ENCODE data around the gene TULP4. TPM values are rescaled to one million over a fixed set of nuclear protein-coding genes. Genes with fewer than 3 reads are reported as not detected.

Gene TULP4
- total and polyA plus RNA-seq, 2 of the 8 experiments (the other 6 are each of a cell fraction or from before 2014, with no cell fraction given): 7.7 to 51.6 TPM

- no peak overlapping the region for H4K91ac ChIP-seq (replicated peaks; ENCODE audit: insufficient read length, low read length)
- H3K9ac ChIP-seq (replicated peaks in 1 of 4; ENCODE audit: extremely low read depth in 1 of 4, low read depth in 3 of 4, low read length in 3 of 4): no peak overlapping the region
- H4K5ac ChIP-seq (ENCODE audit: insufficient read length, low read depth, low read length): no peak overlapping the region
- H2BK15ac ChIP-seq (ENCODE audit: low read length): 0 out of 2 replicates have a peak overlapping the region, but pooled peaks have one; percentile 29
- ChIA-PET CTCF (ENCODE audit: partially characterized antibody) (interaction anchor here (1.3 to 1.7 kb wide), 2 partner anchors 25 to 58 kb away, joined by 3 to 4 read pairs; no protein-coding TSS in a partner anchor), POLR2A (ENCODE audit: partially characterized antibody) (no interaction called here)
- H3K4me2 ChIP-seq (ENCODE audit: insufficient read depth in 1 of 2, low read depth in 2 of 2, low read length in 2 of 2): peak overlapping the region; percentile 32 to 73; a peak in 1 of 4 replicates
- H3K56ac ChIP-seq (replicated peaks; ENCODE audit: insufficient read length, low read depth, low read length): no peak overlapping the region
- H2BK12ac ChIP-seq (ENCODE audit: low read depth, low read length): 0 out of 2 replicates have a peak overlapping the region, but pooled peaks have one; percentile 43
- H3K23ac ChIP-seq (ENCODE audit: insufficient read length): no peak overlapping the region
- peak overlapping the region in 2 of 4 experiments; percentile 37 to 58; a peak in 1 of 8 replicates for H3K4me3 ChIP-seq (ENCODE audit: extremely low read depth in 1 of 4, insufficient read depth in 2 of 4, low read depth in 3 of 4, low read length in 4 of 4)
- H2BK5ac ChIP-seq (ENCODE audit: low read depth, low read length): no peak overlapping the region
- H3K79me1 ChIP-seq (ENCODE audit: low read depth, low read length): no peaks in the 10 kb centered on the region
- H3K14ac ChIP-seq (ENCODE audit: insufficient read length): no peak overlapping the region
- FAIRE-seq: no peak
- peaks cover 0 to 5% (median 4%) of the 10 kb centered on the region in 4 experiments; a peak in 4 of 7 replicates for H3K4me1 ChIP-seq (replicated peaks in 1 of 4; ENCODE audit: control insufficient read depth in 3 of 4, insufficient read depth in 4 of 4, low read length in 3 of 4)
- no peak overlapping the region for H2BK120ac ChIP-seq (replicated peaks; ENCODE audit: low read depth, low read length)
- no peaks in the 10 kb centered on the region for H3K79me2 ChIP-seq (ENCODE audit: control insufficient read depth in 1 of 2, insufficient read depth in 2 of 2, low read length in 2 of 2)
- H3K9me3 ChIP-seq (ENCODE audit: insufficient read depth in 2 of 2, low read depth in 1 of 2, low read length in 1 of 2): no peaks in the 10 kb centered on the region
- DNase-seq (ENCODE audit: low read depth in 1 of 2, low spot score in 2 of 2): no peak
- H3K27ac ChIP-seq (ENCODE audit: low read depth, low read length): no peak overlapping the region
- no peaks in the 10 kb centered on the region for H3K27me3 ChIP-seq (replicated peaks in 1 of 4; ENCODE audit: control insufficient read depth in 3 of 4, extremely low read depth in 1 of 4, insufficient read depth in 3 of 4, low read length in 3 of 4)
- H3K18ac ChIP-seq (ENCODE audit: extremely low read depth, low read length): no peak overlapping the region; the same call in 1 of the 2 replicates
- H4K8ac ChIP-seq (ENCODE audit: extremely low read depth, insufficient read depth, low read length): no peak overlapping the region
- no peaks in the 10 kb centered on the region for H3K36me3 ChIP-seq (ENCODE audit: control insufficient read depth in 2 of 4, insufficient read depth in 4 of 4, low read length in 3 of 4)
- H4K20me1 ChIP-seq (replicated peaks in 1 of 2; ENCODE audit: control insufficient read depth in 1 of 2, insufficient read depth in 2 of 2, low read length in 2 of 2): no peaks in the 10 kb centered on the region
- TF ChIP-seq NANOG (IDR thresholded peaks at IDR 0.05; ENCODE audit: insufficient read depth, low read depth, low read length, poor library complexity, severe bottlenecking): no peak
- TF ChIP-seq TAF1 (IDR thresholded peaks at IDR 0.05; ENCODE audit: low read depth, low read length): no peak
- no peak for TF ChIP-seq SP1 (IDR thresholded peaks at IDR 0.05; ENCODE audit: low read depth, low read length)
- TF ChIP-seq ATF3 (IDR thresholded peaks at IDR 0.05; ENCODE audit: insufficient read depth, low read depth, low read length): no peak
- TF ChIP-seq SP2 (IDR thresholded peaks at IDR 0.05; ENCODE audit: low read length): no peak
- no peak for TF ChIP-seq POLR2A (IDR thresholded peaks at IDR 0.05; ENCODE audit: control extremely low read depth in 1 of 2, low read depth in 2 of 2, low read length in 2 of 2)
- TF ChIP-seq POLR2AphosphoS5 (IDR thresholded peaks at IDR 0.05; ENCODE audit: low read depth, low read length): no peak
- TF ChIP-seq TBP (IDR thresholded peaks at IDR 0.05; ENCODE audit: low read depth, low read length): no peak
- no peak for TF ChIP-seq EGR1 (IDR thresholded peaks at IDR 0.05; ENCODE audit: borderline replicate concordance, low read depth, low read length)
- TF ChIP-seq CBX5 (IDR thresholded peaks at IDR 0.05; ENCODE audit: low read depth, low read length): no peak
- TF ChIP-seq POU5F1 (IDR thresholded peaks at IDR 0.05; ENCODE audit: low read depth, low read length): no peak
- TF ChIP-seq SRF (IDR thresholded peaks at IDR 0.05; ENCODE audit: low read depth, low read length): no peak
- no peak for TF ChIP-seq RFX5 (IDR thresholded peaks at IDR 0.05; ENCODE audit: borderline replicate concordance, low read depth, low read length)
- no peak for TF ChIP-seq EZH2 (IDR thresholded peaks at IDR 0.05; ENCODE audit: low read depth, low read length, severe bottlenecking)
- no peak overlapping the region for H2AK5ac ChIP-seq (ENCODE audit: low read depth, low read length)
- H2AFZ ChIP-seq (ENCODE audit: low read length): no peak overlapping the region
- 93% methylated on average over 5 of the region's 5 CpGs; no CpG with 5 or more reads in 1 of the 2 experiments for WGBS, 2 experiments (ENCODE audit: extremely low coverage in 1 of 2, insufficient coverage in 1 of 2, insufficient read length in 1 of 2, insufficient replicate concordance in 2 of 2, low coverage in 1 of 2, low lambda C conversion rate in 2 of 2, missing lambda C conversion rate in 1 of 2)
- no peak overlapping the region for H2BK20ac ChIP-seq (ENCODE audit: low read length)
- H3K23me2 ChIP-seq (ENCODE audit: low read depth, low read length): no peaks in the 10 kb centered on the region
- H3K4ac ChIP-seq (replicated peaks; ENCODE audit: insufficient read length, low read depth, low read length): no peak overlapping the region
Measured at GRCh38 chr6:158517581-158517980, 205.3 kb downstream of the TULP4 start.
